Peyer's patch (tissue), 4 donors: Measurements from ENCODE around the gene TRIM38.
"Not testable (repeated sequence)": the region's sequence is repeated elsewhere in the genome, so short reads cannot be mapped to it uniquely, and the experiment has no call there.

ENCODE experiments used
- CTCF ChIP-seq, 6 experiments: fragments of 450-650 bp in 4 of 6; fragments of 200-600 bp in 2 of 6; sonication (generic) in 1 of 6; IDR thresholded peaks; one replicate each; pipeline ENCODE4 v1.5.1; 2017 to 2019; ENCODE audit warnings: antibody characterized with exemption in 6 of 6, mild to moderate bottlenecking in 3 of 6, moderate library complexity in 1 of 6
- POLR2A ChIP-seq, 2 donors: fragments of 450-650 bp; IDR thresholded peaks; one replicate each; pipeline ENCODE4 v1.5.1; 2017; ENCODE audit warnings: antibody characterized with exemption in 2 of 2, mild to moderate bottlenecking in 2 of 2, moderate library complexity in 2 of 2

DNA sequence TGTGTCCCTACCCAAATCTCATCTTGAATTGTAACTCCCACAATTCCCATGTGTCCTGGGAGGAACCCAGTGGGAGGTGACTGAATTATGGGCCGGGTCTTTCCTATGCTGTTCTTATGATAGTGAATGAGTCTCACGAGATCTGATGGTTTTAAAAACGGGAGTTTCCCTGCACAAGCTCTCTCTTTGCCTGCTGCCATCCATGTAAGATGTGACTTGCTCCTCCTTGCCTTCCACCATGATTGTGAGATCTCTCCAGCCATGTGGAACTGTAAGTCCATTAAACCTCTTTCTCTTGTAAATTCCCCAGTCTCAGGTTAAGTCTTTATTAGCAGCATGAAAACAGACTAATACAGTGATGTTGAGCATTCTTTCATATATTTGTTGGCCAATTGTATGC is 16.9 kb upstream of the TRIM38 start:
- not testable (repeated sequence) for TF ChIP-seq CTCF, POLR2A (IDR thresholded peaks at IDR 0.05)
